DMS53 treated with DMSO at 0.1 percent for 48 hours (cell line): ENCODE data around the gene RADX.
A peak's percentile ranks its signal among the peaks of the same experiment; 100 is the strongest.
"Not testable (repeated sequence)": the region's sequence is repeated elsewhere in the genome, so short reads cannot be mapped to it uniquely, and the experiment has no call there.

Experiments
- DNase-seq: peaks from one replicate; lab custom pipeline; 2025; ENCODE audit not compliant: unreplicated experiment; lab: John Stamatoyannopoulos, UW

Gene RADX

GRCh38 chrX:106611679-106612392 is at the start of gene RADX:
RADX (plus strand) TSS chrX:106611978; CDS start chrX:106612081, 103 bp downstream.
- peak; percentile 72 for DNase-seq

GRCh38 chrX:106564986-106565385 is 46.8 kb upstream of the RADX start:
- DNase-seq, result no peak

GRCh38 chrX:106566362-106566761 is 45.4 kb upstream of the RADX start:
- DNase-seq, result no peak

- no peak for DNase-seq
Measured at GRCh38 chrX:106581856-106582255, 29.9 kb upstream of the RADX start.

- DNase-seq, result no peak
Measured at GRCh38 chrX:106585478-106585877, 26.3 kb upstream of the RADX start.

- no peak for DNase-seq
Measured at GRCh38 chrX:106588801-106589200, 23.0 kb upstream of the RADX start.

GRCh38 chrX:106599411-106599810 is 12.4 kb upstream of the RADX start:
- no peak for DNase-seq

GRCh38 chrX:106606571-106606970 is 5.2 kb upstream of the RADX start:
- no peak for DNase-seq

GRCh38 chrX:106608016-106608415 is 3.8 kb upstream of the RADX start:
- no peak for DNase-seq

- DNase-seq, result no peak
Measured at GRCh38 chrX:106611317-106611678, 480 bp upstream of the RADX start.

GRCh38 chrX:106612393-106612763 is 600 bp downstream of the RADX start:
- DNase-seq, result peak; percentile 27

- DNase-seq, result no peak
Measured at GRCh38 chrX:106613277-106613676, 1.5 kb downstream of the RADX start.

GRCh38 chrX:106615041-106615440 is 3.3 kb downstream of the RADX start:
- DNase-seq, result no peak

- peak; percentile 19 for DNase-seq
Measured at GRCh38 chrX:106619797-106620196, 8.0 kb downstream of the RADX start.

GRCh38 chrX:106621836-106622235 is 10.1 kb downstream of the RADX start:
- no peak for DNase-seq

GRCh38 chrX:106626789-106627188 is 15.0 kb downstream of the RADX start:
- no peak for DNase-seq

GRCh38 chrX:106631615-106632014 is 19.8 kb downstream of the RADX start:
- DNase-seq, result no peak

GRCh38 chrX:106649523-106650428 is 38.0 kb downstream of the RADX start:
- no peak for DNase-seq

- DNase-seq, result not testable (repeated sequence)
Measured at GRCh38 chrX:106653625-106654024, 41.8 kb downstream of the RADX start.

GRCh38 chrX:106670631-106671030 is 58.9 kb downstream of the RADX start:
- no peak for DNase-seq

GRCh38 chrX:106672527-106672926 is 60.7 kb downstream of the RADX start:
- DNase-seq, result no peak

- DNase-seq, result no peak
Measured at GRCh38 chrX:106680716-106681115, 68.9 kb downstream of the RADX start.
